Measurements from ENCODE around the gene PDGFB.
"Not testable (repeated sequence)": the region's sequence is repeated elsewhere in the genome, so short reads cannot be mapped to it uniquely, and the experiment has no call there.

PDGFB gene

DNA sequence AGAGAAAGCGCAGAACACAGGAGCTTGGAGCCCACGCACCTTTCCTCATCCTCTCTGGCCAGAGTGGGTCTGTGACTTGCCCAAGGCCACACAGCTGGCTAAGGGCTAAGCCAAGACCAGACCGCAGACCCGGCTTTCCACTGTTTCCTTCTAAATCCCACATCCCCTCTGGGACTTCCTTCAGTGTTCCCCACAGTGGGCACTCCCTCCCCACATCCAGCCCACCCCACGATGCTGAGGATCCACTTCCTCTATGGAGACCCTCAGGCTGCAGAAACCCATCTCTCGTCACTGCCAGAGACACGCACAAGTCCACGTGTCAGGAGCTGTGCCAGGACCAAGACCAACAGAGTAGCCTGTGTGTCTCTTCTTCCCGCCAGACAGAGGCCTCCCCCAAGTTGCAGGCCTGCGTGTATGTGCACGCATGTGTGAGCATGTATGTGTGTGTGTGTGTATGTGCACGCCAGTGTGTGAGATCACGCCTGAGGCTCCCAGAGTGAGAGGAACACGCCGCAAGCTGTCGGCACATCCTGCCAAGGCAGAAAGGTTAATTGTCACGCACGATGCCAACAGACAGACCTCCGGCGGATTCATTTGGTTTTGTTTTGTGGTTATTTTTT lies 21.6 kb downstream of the PDGFB start:
- no peak for DNase-seq

DNA sequence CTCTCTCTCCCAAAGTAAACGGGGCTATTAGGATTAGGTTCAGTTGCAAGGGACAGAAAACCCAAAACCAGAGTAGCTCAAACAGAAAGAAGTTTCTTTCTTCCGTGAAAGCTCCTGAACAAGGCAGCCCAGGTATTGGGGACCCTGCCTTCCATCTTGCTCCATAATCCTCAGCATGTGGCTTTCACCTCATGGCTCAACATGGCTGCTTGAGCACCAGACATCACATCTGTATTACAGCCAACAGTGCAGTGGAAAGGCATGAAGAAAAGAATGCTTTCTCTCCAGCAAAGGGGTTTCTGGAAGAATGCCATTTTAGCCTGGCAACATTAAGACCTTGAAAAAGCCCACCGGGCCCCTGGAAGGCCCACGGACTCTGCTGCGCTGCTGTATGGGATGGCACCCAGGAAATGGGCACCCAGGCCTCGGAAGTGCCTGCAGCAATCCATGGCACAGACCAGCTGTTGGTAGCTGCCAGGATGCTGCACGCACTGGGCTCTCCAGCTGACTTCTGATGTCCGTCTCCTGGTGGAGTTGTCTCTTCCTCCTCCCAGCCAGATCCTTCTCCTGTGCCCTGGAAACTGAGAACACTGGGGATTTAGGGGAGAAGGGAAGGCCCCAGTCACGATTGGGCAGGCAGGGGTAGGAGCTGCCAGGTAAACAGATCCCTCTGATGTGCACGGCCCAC lies 22.6 kb downstream of the PDGFB start:
- DNase-seq: no peak

DNA sequence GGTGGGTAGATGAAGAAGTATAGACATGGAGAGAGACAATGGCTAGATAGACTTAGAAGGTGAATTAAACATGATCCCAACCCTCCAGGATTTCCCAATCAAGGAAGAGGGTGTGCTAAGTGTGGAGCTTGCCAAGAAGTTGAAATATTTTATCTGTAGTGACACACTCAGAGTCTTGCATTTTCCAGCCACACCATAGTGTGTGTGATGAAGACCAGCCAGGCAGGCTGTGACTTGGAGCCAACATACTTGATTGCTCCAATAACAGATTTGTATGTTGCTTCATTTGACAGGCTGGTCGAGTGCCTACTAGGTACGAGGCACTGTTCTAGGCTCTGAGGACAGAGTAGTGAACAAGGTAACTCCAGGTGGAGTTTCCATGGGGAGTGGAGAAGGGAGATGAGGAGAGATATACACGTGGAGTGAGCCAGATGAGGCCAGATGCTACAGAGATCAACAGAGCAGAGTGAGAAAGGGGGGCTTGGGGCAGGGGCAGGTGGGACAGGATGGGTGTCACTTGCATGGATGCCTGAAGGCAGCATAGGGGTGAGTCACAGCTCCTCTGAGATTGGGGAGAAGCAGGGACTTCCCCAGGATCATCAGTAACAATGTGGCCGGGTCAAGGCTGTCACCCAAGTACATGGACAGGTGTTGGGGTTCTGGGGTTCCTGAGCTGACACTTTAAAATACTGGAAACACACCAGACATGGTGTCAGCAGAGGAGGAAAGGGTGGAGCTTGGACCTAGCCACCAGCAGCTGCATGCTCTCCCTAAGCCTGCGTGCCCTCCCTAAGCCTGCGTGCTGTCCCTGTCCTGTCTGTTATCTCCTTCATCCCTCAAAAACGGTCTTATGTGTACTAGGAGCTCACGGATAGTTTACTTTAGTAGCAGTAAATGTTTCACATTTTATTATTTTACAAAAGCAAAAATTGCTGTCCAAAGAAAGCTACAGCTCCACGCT lies 23.6 kb downstream of the PDGFB start:
- DNase-seq: no peak

DNA sequence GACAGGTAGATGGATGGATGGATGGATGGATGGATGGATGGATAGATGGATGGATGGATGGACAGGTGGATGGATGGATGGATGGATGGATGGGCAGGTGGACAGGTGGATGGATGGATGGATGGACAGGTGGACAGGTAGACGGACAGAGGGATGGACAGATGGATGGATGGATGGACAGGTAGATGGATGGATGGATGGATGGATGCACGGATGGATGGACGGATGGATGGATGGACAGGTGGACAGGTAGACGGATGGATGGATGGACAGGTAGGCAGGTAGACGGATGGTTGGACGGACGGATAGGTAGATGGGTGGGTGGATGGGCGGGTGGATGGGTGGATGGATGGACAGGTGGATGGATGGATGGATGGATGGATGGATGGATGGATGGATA lies 24.3 kb downstream of the PDGFB start:
- DNase-seq: no peak

DNA sequence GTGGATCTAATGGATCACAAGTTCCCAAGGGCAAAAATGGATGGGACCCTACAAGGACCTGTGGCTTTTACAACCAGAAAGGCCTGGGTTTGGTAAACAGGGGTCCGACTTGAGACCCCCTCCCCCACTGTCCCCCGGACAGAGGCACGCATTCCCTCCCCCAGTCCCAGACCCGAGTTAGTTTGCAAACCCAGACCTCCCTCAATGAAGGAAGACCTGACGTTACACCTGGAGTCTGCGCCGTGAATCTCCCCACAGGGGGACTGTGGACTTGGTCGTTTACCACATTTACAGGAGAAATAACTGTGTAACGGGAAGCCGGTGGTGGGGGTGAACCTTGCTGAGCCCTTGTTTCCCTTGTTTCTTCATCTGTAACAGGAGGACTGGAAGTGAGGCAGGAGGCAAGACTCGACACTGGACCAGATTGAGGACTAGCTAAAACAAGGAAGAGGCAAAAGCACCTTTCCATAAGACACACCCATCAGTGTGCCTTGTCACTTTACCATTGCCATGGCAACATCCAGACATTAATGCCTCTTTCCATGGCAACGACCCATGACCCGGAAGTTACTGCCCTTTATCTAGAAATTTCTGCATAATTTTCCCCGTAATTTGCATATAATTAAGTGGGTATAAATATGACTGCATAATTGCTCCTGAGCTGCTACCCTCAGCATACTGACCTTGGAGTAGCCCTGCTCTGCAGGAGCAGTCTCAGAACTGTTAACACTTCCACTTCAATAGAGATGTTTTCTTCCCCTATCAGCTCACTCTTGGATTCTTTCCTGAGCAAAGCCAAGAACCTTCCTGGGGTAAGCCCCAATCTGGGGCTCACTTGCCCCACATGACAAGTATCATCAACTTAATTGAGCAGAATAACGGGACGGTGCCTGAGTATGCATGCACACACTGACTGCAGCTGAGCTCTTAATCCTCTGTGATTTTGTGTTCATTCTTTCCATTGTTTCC lies 25.4 kb downstream of the PDGFB start:
- DNase-seq: no peak

DNA sequence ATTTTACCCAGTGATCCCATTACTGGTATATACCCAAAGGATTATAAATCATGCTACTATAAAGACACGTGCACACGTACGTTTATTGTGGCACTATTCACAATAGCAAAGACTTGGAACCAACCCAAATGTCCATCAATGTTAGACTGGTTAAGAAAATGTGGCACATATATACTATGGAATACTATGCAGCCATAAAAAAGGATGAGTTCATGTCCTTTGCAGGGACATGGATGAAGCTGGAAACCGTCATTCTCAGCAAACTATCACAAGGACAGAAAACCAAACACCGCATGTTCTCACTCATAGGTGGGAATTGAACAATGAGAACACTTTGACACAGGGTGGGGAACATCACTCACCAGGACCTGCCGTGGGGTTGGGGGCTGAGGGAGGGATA lies 26.4 kb downstream of the PDGFB start:
- DNase-seq: not testable (repeated sequence)

DNA sequence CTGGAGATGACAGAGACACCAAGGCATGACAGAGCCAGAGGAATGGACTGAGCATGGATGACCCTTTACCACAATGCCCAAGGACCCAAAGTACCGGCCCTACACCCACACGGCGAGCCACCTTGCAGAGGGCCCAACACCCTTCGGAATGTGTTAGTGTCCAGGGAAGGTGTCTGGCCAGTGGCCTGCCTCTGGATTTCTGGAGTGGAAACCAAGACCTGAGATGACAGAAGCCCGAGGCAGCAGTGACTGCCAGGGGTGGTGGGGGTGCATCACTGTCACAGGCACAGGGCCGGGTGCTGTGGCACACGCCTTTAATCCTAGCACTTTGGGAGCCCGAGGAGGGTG lies 28.7 kb downstream of the PDGFB start:
- DNase-seq: no peak

DNA sequence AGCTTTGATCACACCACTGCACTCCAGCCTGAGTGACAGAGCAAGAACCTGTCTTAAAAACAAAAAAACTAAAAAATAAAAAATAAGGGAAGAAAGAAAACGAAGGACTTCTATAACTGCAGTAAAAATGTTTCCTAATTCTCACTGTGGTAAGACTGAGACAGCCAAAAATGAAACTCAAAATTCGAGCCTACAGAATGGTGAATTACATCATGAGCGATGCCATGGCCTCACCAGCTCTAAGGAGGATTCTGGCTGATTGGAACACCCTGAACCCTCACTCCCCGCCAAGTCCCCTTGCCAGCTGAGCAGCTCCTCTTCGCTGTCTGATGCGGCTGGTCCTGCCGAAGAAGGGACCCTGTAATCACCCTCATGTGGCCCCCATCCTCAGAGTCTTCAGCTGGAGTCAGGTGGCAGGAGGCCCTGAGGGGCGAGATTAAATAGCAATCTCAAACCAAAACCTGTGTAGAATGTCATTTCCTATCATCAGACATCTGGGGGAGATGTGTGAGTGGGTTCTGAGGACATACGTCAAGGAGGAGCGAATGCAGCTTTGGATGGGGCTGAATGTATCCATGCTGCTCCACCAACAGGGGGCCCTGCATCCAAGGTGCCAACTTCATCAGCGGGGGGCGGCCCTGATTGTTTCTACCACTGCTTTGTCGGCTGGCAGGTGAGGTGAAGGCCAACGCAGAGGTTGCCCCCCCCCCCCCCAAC lies 29.2 kb downstream of the PDGFB start:
- DNase-seq: no peak

DNA sequence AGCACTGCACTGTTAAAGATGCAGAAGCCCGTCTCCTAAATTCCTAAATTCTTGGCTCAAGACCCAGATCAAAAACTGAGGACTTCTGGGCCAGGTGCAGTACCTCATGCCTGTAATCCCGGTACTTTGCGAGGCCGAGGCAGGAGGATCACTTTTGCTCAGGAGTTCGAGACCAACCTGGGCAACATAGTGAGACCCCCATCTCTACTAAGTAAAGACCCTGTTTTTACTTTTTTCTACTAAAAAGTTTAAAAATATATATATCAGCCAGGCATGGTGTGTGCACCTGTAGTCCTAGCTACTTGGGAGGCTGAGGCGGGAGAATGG lies 29.7 kb downstream of the PDGFB start:
- no peak for DNase-seq

DNA sequence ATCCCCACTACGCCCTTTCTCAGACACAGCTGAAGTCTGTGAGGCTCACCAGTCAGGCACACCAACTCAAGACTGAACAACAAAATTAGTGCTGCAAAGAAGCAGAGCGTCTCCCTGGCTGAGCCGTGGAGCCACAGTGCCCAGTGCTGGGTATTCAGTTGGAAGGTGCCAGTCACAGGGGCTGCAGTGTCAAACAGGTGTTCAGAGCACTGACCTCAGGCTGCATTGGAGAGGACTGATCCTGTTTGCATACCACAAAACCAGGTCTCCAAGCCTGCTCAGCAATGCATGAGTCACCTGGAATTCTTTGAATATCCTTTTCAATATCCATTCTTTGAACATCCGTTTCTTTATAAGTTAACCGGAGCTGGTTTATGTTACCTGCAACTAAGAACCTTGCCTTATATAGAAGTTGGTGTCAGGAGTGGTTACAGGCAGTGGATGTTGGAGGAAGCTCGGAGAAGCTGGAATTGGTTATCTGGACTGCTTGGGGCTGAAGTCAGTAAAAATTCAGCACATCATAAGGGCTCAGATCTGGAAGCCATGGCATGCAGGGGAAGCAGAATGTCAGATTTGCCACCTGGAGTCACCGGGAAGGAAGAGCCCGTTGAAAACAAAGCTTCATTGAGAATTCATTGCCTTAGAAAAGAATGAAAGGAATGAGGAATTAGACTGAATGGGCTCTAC lies 30.3 kb downstream of the PDGFB start:
- DNase-seq: no peak

DNA sequence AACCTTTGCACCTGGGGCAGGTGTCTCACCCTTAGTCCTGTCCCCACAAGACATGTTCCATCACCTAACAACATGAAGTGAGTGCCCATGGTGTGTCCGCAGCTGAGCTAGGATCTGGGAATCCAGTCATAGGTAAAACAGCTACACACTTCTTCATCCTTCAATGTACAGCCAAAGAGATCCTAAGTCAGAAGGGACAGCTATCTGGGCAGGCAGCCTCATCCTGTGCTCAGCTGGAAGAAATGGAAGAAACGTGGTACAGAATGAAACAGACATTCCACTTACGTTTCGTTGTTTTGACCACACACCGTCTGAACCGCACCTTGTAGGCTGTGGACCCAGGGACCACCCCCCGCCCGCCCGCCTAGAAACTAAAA lies 30.8 kb downstream of the PDGFB start:
- DNase-seq: no peak

DNA sequence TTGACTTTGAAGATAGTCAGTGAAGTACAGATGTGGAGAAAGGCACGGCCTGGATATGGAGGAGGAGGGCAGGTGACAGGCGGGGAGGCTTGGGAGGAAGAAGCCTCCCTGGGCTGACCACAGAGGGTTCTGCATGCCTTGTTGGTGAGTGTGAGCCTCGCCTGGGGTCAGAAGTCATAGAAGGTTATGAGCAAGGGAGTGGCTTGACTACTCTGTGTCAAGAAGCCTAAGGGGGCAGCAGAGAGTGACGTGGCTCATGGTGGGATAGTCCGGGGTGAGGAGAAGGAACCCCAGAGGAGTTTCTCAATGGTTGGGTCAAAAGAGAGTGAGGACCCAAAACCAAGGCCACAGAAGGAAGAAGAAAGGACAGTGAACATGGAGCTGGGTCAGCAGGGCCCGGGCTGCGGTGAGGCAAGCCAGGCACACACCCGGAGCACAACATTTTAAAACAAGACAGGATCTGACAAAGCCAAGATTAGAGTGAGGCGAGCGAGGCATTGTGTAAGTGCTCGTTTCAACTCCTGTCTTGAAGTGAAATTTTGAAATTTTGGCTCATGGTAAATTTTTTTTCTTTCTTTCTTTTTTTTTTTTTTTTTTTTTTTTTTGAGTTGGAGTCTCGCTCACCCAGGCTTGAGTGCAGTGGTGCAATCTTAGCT lies 31.9 kb downstream of the PDGFB start:
- DNase-seq: no peak

DNA sequence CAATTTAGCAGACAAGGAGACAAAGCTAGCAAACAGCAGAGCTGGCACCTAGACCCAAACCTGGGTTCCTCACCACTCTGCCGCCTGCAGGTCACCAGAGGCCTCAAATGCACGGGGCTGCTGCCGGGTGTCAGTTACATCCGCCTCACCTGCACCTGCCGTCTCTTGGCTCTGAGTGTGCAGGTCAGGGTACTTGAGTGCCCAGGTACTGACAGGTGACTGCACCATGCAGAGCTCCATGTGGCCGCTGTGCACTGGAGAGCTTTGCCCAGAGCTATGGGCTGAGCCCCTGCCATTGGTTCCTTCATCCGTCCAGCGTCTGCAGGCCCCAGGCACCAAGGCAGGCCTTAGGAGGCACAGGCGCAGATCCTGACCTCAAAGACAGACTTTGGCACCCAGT lies 35.0 kb downstream of the PDGFB start:
- no peak for DNase-seq

DNA sequence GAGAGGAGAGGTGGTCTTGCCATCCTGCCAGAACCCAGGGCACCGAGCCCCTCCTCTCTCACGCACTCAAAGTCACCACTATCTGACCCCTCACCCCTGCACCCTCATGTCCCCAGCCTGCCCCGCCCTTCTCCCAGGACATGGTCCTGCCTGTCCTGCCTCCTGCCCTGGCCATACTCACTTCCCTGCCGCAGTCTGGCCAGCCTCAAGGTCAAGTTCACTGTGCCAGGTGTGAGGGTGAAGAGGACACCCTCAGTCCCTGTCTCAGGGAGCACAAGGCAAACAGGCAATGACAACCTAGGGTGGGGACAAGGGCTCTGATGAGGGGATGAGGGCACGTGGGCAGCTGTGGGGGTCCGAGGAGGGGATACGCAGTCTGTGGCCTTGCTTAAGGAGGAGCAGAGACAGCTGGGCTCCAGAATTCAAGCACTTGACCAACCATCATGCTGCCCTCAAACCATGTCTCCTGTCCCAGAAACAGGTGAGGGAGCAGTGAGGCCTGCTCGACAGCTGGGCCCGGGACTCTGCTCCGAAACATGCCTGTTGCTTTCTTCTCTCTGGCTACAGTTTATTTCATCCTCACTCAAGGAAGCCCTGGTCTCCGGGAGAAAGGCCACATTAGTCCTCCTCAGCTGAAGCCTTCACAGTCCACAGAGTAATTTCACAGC lies 36.6 kb downstream of the PDGFB start:
- no peak for DNase-seq

DNA sequence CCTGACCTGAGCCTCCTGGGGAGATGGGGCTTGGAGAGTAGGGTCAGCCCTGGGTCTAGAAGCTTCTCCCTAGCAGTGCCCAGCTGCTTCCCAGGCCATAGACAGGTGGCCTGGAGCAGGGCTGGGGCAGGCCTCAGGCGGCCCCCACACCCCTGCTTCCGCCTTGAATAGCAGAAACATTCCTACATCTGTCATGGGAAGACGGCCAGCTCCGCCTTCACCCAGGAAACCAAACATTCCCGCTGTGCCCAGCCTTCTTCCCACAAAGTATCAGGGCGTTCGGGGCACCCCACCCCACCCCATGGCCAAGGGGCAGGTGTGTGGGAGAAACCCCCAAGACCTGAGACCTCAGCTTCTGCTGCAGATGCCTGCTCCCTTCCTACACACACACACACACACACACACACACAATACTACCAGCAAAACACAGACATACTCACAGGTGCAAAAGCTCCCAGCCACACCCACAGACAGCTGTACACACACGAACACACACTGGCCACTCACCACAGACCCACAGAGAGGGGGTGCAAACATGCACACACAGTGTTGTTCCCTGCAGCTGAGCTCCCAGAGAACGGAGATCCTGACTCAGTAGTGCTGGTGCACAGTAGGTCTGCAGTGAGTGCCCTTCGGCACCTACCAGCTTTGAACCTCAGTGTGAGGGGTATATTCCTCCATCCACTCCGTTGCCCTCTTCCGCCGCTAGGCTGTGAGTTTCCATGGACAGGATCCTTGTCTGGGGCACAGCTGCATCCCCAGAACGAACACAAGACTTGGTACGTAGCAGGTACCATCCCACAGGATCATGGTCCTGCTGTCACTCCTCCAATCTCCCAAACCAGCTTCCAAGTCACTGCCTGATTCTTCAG lies 37.4 kb downstream of the PDGFB start:
- DNase-seq: no peak

DNA sequence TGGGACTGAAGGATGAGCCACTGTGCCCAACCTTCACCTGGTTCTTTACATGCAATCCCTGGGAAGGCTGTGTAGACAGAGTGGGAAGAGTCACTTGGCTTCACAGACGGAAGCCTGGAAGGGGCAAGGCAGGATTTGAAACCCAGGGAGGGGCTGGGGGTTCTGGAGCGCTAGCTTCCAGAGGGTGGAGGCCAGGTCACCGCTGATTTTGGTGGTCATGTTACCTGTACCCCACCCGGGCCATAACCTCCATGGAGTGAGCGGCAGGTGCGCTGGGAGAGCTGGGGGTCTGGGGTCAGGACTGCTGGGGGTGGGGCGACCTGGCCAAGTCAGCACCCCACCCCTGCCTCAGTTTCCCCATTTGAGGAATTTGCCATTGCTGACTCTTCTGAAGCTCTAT lies 38.3 kb downstream of the PDGFB start:
- DNase-seq: no peak

DNA sequence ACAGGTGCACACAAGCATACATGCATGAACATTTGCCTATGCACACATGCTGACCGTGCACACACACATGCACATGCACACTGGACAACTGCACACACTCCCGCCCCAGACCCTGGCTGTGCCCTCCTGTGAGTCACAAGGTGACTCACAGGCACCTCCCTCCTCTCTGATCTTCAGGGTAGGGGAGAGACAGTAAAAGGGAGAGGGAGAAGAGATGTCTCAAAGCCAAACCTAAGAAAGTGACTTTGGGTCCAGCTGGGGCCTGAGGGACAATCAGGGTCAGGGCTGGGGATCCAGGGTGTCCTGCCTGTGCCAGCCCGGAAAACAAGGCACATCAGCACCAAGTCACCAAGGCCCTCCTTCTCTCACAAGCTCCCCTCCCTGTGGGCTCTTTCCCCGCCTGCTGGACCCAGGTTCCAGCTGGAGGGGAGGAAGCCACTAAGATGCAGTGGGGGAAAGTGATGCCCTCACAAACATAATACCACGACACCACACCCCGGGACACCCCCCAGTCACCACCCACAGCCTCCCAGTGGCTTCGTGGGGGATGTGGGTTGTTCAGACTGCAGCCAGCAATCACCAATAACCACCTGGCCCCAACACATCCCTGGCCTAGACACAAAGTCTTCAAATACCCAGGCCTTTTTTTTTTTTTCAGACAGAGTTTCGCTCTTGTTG lies 39.3 kb downstream of the PDGFB start:
- DNase-seq: no peak

DNA sequence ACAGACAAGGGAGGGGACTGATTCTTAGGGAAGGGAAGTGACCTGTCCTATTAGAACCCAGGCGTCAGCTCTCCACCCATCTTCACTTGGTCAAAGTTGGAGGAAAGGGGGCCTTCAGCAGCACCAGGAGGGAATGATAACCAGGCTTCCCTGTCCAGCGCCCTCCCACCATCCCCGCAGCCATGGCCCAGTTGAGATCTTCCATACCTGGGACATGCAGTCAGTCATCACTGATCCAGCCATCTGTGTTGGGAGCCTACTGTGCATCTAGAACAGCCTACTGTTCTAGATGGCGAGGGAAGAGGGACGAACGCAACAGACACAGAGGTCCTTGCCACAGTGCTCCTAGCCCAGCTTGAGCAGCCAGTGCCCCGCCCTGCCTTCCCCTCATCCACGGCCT lies 40.6 kb downstream of the PDGFB start:
- DNase-seq: no peak

DNA sequence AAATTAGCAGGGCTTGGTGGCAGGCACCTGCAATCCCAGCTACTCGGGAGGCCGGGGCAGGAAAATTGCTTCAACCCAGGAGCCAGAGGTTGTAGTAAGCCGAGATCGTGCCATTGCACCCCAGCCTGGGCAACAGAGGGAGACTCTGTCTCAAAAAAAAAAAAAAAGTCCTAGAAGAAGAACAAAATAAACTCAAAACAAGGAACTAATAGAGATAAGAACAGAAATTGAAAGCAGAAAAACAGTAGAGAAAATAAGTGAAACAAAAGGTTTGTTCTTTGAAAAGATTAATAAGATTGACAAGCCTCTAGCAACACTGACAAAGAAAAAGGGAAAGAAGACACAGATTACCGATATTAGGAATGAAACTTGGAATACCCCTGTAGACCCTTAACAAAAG lies 47.2 kb downstream of the PDGFB start:
- no peak for DNase-seq

Data from NCI-H2227 treated with DMSO at 0.1 percent for 48 hours (cell line).